ENCODE measurements around the gene PLEKHG4B.

DNA sequence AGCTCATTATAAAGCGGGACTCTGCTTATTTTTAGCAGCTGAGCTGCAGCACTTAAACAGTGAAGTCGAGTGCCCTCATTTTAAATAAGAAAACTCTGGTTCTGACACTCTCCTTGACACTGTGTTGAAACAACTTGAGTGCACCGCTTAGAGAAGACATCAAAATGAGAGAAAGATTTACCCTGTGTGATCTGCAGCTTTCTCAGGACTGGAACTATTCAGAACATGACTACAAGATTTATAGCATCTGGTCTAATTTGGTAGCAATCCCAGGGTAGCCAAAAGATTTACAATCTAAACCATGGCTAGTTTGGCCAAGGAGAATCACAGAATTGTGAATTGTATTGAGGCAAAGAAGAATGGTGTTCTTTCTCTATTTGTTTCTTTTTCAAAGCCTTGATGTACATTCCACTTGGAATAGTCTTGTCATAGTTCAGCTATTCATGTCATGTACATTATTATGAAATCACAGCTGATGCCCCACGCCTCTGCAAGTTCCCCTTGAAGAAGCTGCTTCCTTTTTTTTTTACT is 38.7 kb downstream of the PLEKHG4B start:
- TF ChIP-seq, protein P1, sequence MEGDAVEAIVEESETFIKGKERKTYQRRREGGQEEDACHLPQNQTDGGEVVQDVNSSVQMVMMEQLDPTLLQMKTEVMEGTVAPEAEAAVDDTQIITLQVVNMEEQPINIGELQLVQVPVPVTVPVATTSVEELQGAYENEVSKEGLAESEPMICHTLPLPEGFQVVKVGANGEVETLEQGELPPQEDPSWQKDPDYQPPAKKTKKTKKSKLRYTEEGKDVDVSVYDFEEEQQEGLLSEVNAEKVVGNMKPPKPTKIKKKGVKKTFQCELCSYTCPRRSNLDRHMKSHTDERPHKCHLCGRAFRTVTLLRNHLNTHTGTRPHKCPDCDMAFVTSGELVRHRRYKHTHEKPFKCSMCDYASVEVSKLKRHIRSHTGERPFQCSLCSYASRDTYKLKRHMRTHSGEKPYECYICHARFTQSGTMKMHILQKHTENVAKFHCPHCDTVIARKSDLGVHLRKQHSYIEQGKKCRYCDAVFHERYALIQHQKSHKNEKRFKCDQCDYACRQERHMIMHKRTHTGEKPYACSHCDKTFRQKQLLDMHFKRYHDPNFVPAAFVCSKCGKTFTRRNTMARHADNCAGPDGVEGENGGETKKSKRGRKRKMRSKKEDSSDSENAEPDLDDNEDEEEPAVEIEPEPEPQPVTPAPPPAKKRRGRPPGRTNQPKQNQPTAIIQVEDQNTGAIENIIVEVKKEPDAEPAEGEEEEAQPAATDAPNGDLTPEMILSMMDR (IDR thresholded peaks at IDR 0.05; ENCODE audit: low read depth, low read length), result no peak
- TF ChIP-seq EZH2phosphoT487 (IDR thresholded peaks at IDR 0.05; ENCODE audit: low read depth), result no peak

Data from OCI-LY3 (cell line).